GM23338 (cell line): Measurements from ENCODE around the gene EZH1. TPM values are rescaled to one million over a fixed set of nuclear protein-coding genes. Genes with fewer than 3 reads are reported as not detected.
A peak's percentile ranks its signal among the peaks of the same experiment; 100 is the strongest.

Experiments used
- ATAC-seq: fragments of 200-7000 bp; cut with Tn5 transposase; 3 replicates; pipeline ENCODE4 v1.9.1; 2020
- DNase-seq: peaks from one replicate; pipeline ENCODE4 v3.0.0-alpha.2; 2015; ENCODE audit warnings: low spot score
- H2AFZ ChIP-seq: fragments of 200-600 bp; sonication (generic); 2 replicates; pipeline ENCODE4 v1.8.0; 2016; ENCODE audit warnings: antibody characterized with exemption, mild to moderate bottlenecking, moderate library complexity
- H3F3A ChIP-seq: fragments of 200-600 bp; sonication (generic); replicated peaks from 2 replicates; pipeline ENCODE4 v1.8.0; 2017; ENCODE audit warnings: antibody characterized with exemption, mixed run types, low read depth
- H3K27ac ChIP-seq: fragments of 200-600 bp; sonication (generic); 2 replicates; pipeline ENCODE4 v1.6.1; 2016; ENCODE audit warnings: low read depth
- H3K27me3 ChIP-seq: fragments of 200-600 bp; sonication (generic); 2 replicates; pipeline ENCODE4 v1.8.0; 2016; ENCODE audit warnings: mild to moderate bottlenecking, mixed run types, moderate library complexity; ENCODE audit not compliant: insufficient read depth
- H3K36me3 ChIP-seq: fragments of 200-600 bp; sonication (generic); 2 replicates; pipeline ENCODE4 v1.8.0; 2016; ENCODE audit warnings: mild to moderate bottlenecking; ENCODE audit not compliant: insufficient read depth
- H3K4me1 ChIP-seq: fragments of 200-600 bp; sonication (generic); 2 replicates; pipeline ENCODE4 v1.8.0; 2016; ENCODE audit warnings: mild to moderate bottlenecking, moderate library complexity; ENCODE audit not compliant: insufficient read depth
- H3K4me2 ChIP-seq: fragments of 200-600 bp; sonication (generic); 2 replicates; pipeline ENCODE4 v1.7.1; 2017; ENCODE audit warnings: mixed run types
- H3K4me3 ChIP-seq: fragments of 200-600 bp; sonication (generic); 2 replicates; pipeline ENCODE4 v1.6.1; 2016; ENCODE audit warnings: mixed run types
- H3K79me2 ChIP-seq: fragments of 200-600 bp; sonication (generic); replicated peaks from 2 replicates; pipeline ENCODE4 v1.8.0; 2017; ENCODE audit warnings: mild to moderate bottlenecking; ENCODE audit not compliant: insufficient read depth
- H3K9me2 ChIP-seq: fragments of 200-600 bp; sonication (generic); 2 replicates; pipeline ENCODE4 v1.8.0; 2017; ENCODE audit not compliant: insufficient read depth
- H4K20me1 ChIP-seq: fragments of 200-600 bp; sonication (generic); replicated peaks from 2 replicates; pipeline ENCODE4 v1.8.0; 2017; ENCODE audit warnings: mild to moderate bottlenecking; ENCODE audit not compliant: insufficient read depth
- H3K27ac Mint-ChIP-seq: 2 replicates; pipeline ENCODE4 v1.8.0; 2020; ENCODE audit warnings: inconsistent platforms, mild to moderate bottlenecking, moderate library complexity, mixed read lengths
- H3K27me3 Mint-ChIP-seq: 3 replicates; pipeline ENCODE4 v1.8.0; 2022; ENCODE audit warnings: low read depth, mild to moderate bottlenecking, moderate library complexity, mixed read lengths, inconsistent platforms; ENCODE audit not compliant: insufficient read depth, poor library complexity
- H3K36me3 Mint-ChIP-seq: 3 replicates; pipeline ENCODE4 v1.8.0; 2021; ENCODE audit warnings: low read depth, mild to moderate bottlenecking, inconsistent platforms, moderate library complexity, mixed read lengths
- H3K4me1 Mint-ChIP-seq: 3 replicates; pipeline ENCODE4 v1.8.0; 2020; ENCODE audit warnings: mild to moderate bottlenecking, inconsistent platforms, mixed read lengths
- H3K4me3 Mint-ChIP-seq: 3 replicates; pipeline ENCODE4 v1.8.0; 2021; ENCODE audit warnings: moderate library complexity, mild to moderate bottlenecking, inconsistent platforms, mixed read lengths
- H3K9me3 Mint-ChIP-seq: 3 replicates; pipeline ENCODE4 v1.8.0; 2020; ENCODE audit warnings: moderate library complexity, mild to moderate bottlenecking, inconsistent platforms, mixed read lengths
- CREB1 ChIP-seq: fragments of 250-450 bp; sonication (Bioruptor Pico); IDR thresholded peaks from 2 replicates; pipeline ENCODE4 v1.5.0; 2020; ENCODE audit warnings: low read depth, mild to moderate bottlenecking, moderate library complexity
- CTCF ChIP-seq, 2 experiments: fragments of 200-600 bp in 1 of 2; sonication (generic) in 1 of 2; conservative IDR thresholded peaks; 2 replicates each; pipeline versions ENCODE4 v1.5.1 to v1.6.1; 2016 to 2017; ENCODE audit warnings: antibody characterized with exemption in 2 of 2, low read depth in 2 of 2, mild to moderate bottlenecking in 2 of 2, moderate library complexity in 1 of 2
- ETS1 ChIP-seq: IDR thresholded peaks from 2 replicates; pipeline ENCODE4 v1.6.1; 2016; ENCODE audit warnings: antibody characterized with exemption
- EZH2 ChIP-seq: fragments of 200-600 bp; sonication (generic); IDR thresholded peaks from one replicate; pipeline ENCODE4 v1.8.0; 2017; ENCODE audit warnings: antibody characterized with exemption, mild to moderate bottlenecking, low read depth; ENCODE audit not compliant: unreplicated experiment
- EZH2phosphoT487 ChIP-seq: fragments of 200-600 bp; sonication (generic); IDR thresholded peaks from one replicate; pipeline ENCODE4 v1.8.1; 2018; ENCODE audit warnings: antibody characterized with exemption; ENCODE audit not compliant: unreplicated experiment
- NANOG ChIP-seq: IDR thresholded peaks from 2 replicates; pipeline ENCODE4 v1.6.1; 2016; ENCODE audit warnings: antibody characterized with exemption, borderline replicate concordance
- POLR2AphosphoS5 ChIP-seq: IDR thresholded peaks from 2 replicates; pipeline ENCODE4 v1.6.1; 2016; ENCODE audit warnings: antibody characterized with exemption, low read depth
- STAT1 ChIP-seq: IDR thresholded peaks from one replicate; pipeline ENCODE4 v1.6.1; 2016; ENCODE audit warnings: antibody characterized with exemption; ENCODE audit not compliant: unreplicated experiment
- ZNF114 ChIP-seq: fragments of 250-450 bp; sonication (Bioruptor Pico); IDR thresholded peaks from 2 replicates; pipeline ENCODE4 v1.5.0; 2020; ENCODE audit warnings: mild to moderate bottlenecking, moderate library complexity
- ZNF331 ChIP-seq: fragments of 250-450 bp; sonication (Bioruptor Pico); IDR thresholded peaks from 2 replicates; pipeline ENCODE4 v1.5.0; 2020; ENCODE audit warnings: low read depth, mild to moderate bottlenecking, moderate library complexity
- polyA plus RNA-seq: library from polyadenylated mRNA; unstranded; fragments of >200 nt; fragmentation: Nextera tagmentation; extraction: Ambion mirVana; gene quantifications from 2 replicates; pipeline ENCODE4 v1.2.1, GENCODE V29; 2016
- total RNA-seq: library from RNA; depleted of rRNA; stranded (reverse); fragments of >200 nt; shearing (Covaris generic); gene quantifications from 2 replicates; pipeline ENCODE4 v1.2.3, GENCODE V29; 2014

EZH1 gene
- total and polyA plus RNA-seq, 2 experiments from 2014 or later, result 16.9 to 18.0 TPM

GRCh38 chr17:42678951-42679491, 65.8 kb downstream of the EZH1 start:
- Histone ChIP-seq H3K36me3 (no peaks in the 10 kb centered on the region), H3F3A (peaks cover 35% of the 10 kb centered on the region), H3K4me1 (peaks cover 44% of the 10 kb centered on the region), H3K79me2 (peaks cover 7% of the 10 kb centered on the region; the same call in 1 of the 2 replicates), H2AFZ (peak overlapping the region; percentile 94), H3K4me3 (peak overlapping the region; percentile 65), H3K9me2 (no peaks in the 10 kb centered on the region), H3K27ac (peak overlapping the region; percentile 86), H3K27me3 (peaks cover 65% of the 10 kb centered on the region), H3K4me2 (peak overlapping the region; percentile 86), H4K20me1 (no peaks in the 10 kb centered on the region)
- Mint-ChIP-seq H3K9me3 (peaks cover 3% of the 10 kb centered on the region; the same call in 1 of the 3 replicates), H3K4me3 (peak overlapping the region; percentile 86), H3K4me1 (peaks cover 49% of the 10 kb centered on the region), H3K36me3 (peaks cover 3% of the 10 kb centered on the region; the same call in 1 of the 3 replicates), H3K27me3 (peaks cover 61% of the 10 kb centered on the region), H3K27ac (peak overlapping the region; percentile 99; the same call in 1 of the 2 replicates)
- TF ChIP-seq EZH2 (no peak), CTCF (conservative IDR thresholded peaks at IDR 0.05; ENCODE audit: low read depth in 2 of 2) (0 out of 4 replicates have a peak, but pooled peaks of 1 of the 2 experiments have one; percentile 20), EZH2phosphoT487 (no peak), ETS1 (no peak), CREB1 (CRISPR knock-in tag) (no peak), STAT1 (no peak), POLR2AphosphoS5 (no peak)
- DNase-seq (peak; percentile 67), ATAC-seq (peak; percentile 0; the same call in 2 of the 3 replicates)

GRCh38 chr17:42677921-42678781, 66.7 kb downstream of the EZH1 start:
- peaks cover 41% of the 10 kb centered on the region for H3K4me1 ChIP-seq
- Mint-ChIP-seq H3K27ac (peak overlapping the region; percentile 99), H3K27me3 (peaks cover 60% of the 10 kb centered on the region), H3K4me3 (peak overlapping the region; percentile 86), H3K9me3 (peaks cover 3% of the 10 kb centered on the region; the same call in 1 of the 3 replicates), H3K4me1 (peaks cover 41% of the 10 kb centered on the region), H3K36me3 (peaks cover 2% of the 10 kb centered on the region; the same call in 1 of the 3 replicates)
- H3K4me2 ChIP-seq, result peak overlapping the region; percentile 86
- peak overlapping the region; percentile 65 for H3K4me3 ChIP-seq
- H3K79me2 ChIP-seq, result peaks cover 7% of the 10 kb centered on the region; the same call in 1 of the 2 replicates
- no peaks in the 10 kb centered on the region for H3K36me3 ChIP-seq
- H3K27ac ChIP-seq, result peak overlapping the region; percentile 90
- no peak overlapping the region for H2AFZ ChIP-seq
- ATAC-seq (peak; percentile 10), DNase-seq (peak; percentile 96)
- no peaks in the 10 kb centered on the region for H3K9me2 ChIP-seq
- no peaks in the 10 kb centered on the region for H4K20me1 ChIP-seq
- TF ChIP-seq POLR2AphosphoS5 (peak; percentile 80), CREB1 (CRISPR knock-in tag) (peak; percentile 45; the same call in 1 of the 2 replicates), ZNF114 (no peak), EZH2 (no peak), ZNF331 (CRISPR knock-in tag) (no peak), NANOG (no peak)
- peaks cover 34% of the 10 kb centered on the region for H3F3A ChIP-seq
- H3K27me3 ChIP-seq, result peaks cover 65% of the 10 kb centered on the region
